Bronchial epithelial cell (primary cell): ENCODE data around the gene CASP8AP2. TPM values are rescaled to one million over a fixed set of nuclear protein-coding genes. Genes with fewer than 3 reads are reported as not detected.
A peak's percentile ranks its signal among the peaks of the same experiment; 100 is the strongest.

ENCODE experiments used
- DNase-seq: peaks from one replicate; pipeline ENCODE4 v3.0.0-alpha.2; 2010; ENCODE audit warnings: low read depth
- FAIRE-seq: peaks from 2 replicates; lab custom pipeline; 2011; peaks lifted over from hg19 to GRCh38; lab: Jason Lieb, UNC
- H3K27me3 ChIP-seq: 2 replicates; pipeline ENCODE4 v1.5.1; 2011; ENCODE audit warnings: low read length; ENCODE audit not compliant: control insufficient read depth, insufficient read depth
- H3K36me3 ChIP-seq: 2 replicates; pipeline ENCODE4 v1.5.1; 2011; ENCODE audit warnings: low read length; ENCODE audit not compliant: control insufficient read depth, insufficient read depth
- H3K4me3 ChIP-seq: 2 replicates; pipeline ENCODE4 v1.5.1; 2011; ENCODE audit warnings: mild to moderate bottlenecking, low read depth, low read length, control low read depth
- total RNA-seq: library from RNA; depleted of rRNA; stranded (reverse); fragments of >200 nt; gene quantifications from 2 replicates; pipeline ENCODE4 v1.2.1, GENCODE V29; 2014
- TF ChIP-seq, protein P1 (sequence below): IDR thresholded peaks from 2 replicates; pipeline ENCODE4 v1.5.1; 2011; ENCODE audit warnings: mild to moderate bottlenecking, moderate library complexity, low read length, control low read depth, inconsistent platforms; ENCODE audit not compliant: insufficient read depth, severe bottlenecking

The CASP8AP2 gene
- total RNA-seq, 1 donor from 2014 or later: 10.5 TPM

DNA sequence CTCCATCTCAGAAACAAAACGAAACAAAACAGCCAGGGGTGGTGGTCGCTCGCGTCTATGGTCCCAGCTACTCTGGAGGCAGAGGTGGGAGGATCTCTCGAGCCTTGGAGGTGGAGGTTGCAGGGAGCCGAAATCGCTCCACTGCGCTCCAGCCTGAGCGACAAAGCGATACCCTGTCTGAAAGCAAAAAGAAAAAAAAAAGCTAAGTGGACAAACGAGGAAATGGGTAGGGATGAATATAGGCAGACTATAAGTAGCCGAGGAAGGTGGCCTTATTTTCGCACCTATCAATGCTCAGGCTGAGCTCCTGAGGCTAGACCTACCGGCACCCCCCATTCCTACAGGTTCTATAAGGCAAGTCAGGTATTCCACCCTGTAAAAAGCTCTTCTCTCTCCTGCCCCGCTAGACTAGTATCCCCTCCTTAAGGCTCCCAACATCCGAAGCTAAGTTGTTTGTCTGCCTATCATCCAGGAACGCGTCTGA lies 650 bp upstream of the CASP8AP2 start:
- DNase-seq: no peak
- TF ChIP-seq, protein P1, sequence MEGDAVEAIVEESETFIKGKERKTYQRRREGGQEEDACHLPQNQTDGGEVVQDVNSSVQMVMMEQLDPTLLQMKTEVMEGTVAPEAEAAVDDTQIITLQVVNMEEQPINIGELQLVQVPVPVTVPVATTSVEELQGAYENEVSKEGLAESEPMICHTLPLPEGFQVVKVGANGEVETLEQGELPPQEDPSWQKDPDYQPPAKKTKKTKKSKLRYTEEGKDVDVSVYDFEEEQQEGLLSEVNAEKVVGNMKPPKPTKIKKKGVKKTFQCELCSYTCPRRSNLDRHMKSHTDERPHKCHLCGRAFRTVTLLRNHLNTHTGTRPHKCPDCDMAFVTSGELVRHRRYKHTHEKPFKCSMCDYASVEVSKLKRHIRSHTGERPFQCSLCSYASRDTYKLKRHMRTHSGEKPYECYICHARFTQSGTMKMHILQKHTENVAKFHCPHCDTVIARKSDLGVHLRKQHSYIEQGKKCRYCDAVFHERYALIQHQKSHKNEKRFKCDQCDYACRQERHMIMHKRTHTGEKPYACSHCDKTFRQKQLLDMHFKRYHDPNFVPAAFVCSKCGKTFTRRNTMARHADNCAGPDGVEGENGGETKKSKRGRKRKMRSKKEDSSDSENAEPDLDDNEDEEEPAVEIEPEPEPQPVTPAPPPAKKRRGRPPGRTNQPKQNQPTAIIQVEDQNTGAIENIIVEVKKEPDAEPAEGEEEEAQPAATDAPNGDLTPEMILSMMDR: no peak
- H3K27me3 ChIP-seq: no peaks in the 10 kb centered on the region
- H3K36me3 ChIP-seq: peaks cover 2% of the 10 kb centered on the region
- FAIRE-seq: no peak
- peak overlapping the region; percentile 61 for H3K4me3 ChIP-seq

DNA sequence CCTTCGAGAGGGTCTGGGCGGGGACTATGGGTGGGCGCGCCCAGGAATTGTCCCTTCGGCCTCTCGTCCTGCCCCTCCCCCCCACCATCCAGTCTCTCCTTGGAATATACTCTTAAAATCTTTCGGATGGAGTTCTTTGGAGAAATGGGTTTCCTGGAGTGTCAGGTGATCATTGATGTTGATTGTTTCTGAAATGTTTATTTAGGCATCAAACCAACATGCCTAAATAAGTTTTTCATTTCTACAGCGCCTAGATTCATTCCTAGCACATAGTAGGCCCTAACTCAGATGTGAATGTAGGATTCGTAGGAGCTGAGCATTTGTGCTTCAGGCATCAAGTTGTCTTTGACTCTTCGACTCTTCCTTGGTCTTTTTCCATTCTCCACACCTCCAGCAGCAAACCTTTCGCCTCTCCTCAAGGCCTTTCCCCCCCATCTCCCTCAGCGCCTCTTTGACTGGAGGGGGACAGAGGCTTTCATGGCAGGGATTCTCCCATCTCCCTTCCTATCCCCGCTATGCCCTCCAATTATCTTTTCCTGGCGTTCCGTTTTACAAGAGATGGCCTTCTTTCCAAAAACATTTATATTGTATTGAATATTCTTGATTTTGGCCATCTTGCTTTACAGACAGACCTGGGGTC lies 610 bp downstream of the CASP8AP2 start:
- TF ChIP-seq, protein P1: no peak
- Histone ChIP-seq H3K27me3 (no peaks in the 10 kb centered on the region), H3K4me3 (peak overlapping the region; percentile 98), H3K36me3 (peaks cover 2% of the 10 kb centered on the region)
- DNase-seq (no peak), FAIRE-seq (no peak)

DNA sequence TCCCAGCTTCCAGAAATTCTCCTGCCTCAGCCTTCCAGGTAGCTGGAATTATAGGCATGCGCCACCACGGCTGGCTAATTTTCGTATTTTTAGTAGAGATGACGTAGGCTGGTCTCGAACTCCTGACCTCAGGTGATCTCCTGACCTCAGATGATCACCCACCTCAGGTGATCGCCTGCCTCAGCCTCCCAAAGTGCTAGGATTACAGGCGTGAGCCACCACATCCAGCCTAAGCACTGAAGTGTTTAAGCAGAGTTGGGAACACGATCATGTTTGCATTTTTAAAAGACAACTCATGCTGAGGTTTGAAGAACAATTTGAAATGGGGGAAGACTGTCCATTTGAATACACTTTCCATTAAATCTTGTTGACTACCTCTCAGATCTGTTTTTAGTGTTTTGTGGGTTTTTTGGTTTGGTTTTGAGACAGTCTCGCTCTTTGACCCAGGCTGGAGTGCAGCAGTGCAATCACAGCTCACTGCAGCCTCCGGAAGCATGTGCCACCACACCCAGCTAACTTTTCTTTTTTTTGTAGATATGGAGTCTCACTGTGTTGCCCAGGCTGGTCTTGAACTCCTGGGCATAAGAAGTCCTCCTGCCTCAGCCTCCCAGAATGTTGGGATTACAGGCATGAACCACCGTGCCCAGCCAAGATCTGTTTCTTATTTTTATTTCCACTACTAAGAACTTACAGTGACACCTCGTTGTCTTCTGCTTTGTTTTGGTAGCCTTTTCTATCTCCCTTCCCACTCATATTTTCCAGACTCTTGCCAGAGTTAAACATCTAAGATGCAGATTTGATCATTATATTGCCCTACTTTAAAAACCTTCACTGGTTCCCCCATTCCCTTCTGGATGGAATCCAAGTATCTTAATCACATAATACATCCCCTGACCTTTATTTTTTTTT lies 5.5 kb downstream of the CASP8AP2 start:
- H3K27me3 ChIP-seq: no peaks in the 10 kb centered on the region
- no peak for DNase-seq
- FAIRE-seq: no peak
- H3K4me3 ChIP-seq: no peak overlapping the region
- H3K36me3 ChIP-seq: peaks cover 4% of the 10 kb centered on the region
- TF ChIP-seq, protein P1: no peak

DNA sequence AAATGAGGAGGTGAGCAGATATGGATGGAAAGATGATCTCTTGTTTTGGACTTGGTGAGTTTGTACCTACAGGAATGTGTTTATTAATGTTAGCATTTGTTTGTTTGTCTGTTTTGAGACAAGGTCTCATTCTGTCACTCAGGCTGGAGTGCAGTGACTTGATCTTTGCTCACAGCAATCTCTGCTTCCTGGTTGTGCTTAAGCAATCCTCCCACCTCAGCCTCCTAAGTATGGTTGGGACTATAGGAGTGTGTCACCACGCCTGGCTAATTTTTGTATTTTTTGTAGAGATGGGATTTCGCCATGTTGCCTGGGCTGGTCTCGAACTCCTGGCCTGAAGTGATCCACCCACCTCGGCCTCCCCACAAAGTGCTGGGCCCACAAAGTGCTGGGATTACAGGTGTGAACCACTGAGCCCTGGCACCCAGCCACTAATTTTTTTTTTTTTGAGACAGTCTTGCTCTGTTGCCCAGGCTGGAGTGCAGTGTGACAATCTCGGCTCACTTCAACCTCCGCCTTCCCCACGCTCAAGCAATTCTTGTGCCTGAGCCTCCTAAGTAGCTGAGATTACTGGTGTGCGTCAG lies 7.1 kb downstream of the CASP8AP2 start:
- H3K36me3 ChIP-seq: peaks cover 4% of the 10 kb centered on the region
- FAIRE-seq: no peak
- TF ChIP-seq, protein P1: no peak

DNA sequence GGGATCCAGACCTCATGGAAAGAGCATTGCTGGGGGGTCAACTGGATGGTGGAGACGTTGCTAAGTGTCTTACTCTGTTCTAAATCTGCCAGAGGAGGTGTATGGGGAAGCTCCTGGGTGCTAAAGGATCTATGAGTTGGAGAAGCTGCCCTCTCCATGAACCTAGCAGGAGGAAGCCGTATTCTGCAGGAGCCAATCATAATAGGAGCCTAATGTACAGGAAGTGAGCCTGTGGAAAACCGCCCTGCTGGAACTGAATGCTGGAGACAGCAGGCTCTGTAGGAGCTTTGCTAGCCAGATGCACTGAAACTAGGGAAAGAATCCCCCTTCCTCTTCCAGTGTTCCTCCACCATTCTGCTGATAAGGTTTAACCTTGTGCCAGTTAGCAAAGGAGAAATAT lies 10.9 kb downstream of the CASP8AP2 start:
- Histone ChIP-seq H3K4me3 (no peak overlapping the region), H3K36me3 (peaks cover 1% of the 10 kb centered on the region), H3K27me3 (no peaks in the 10 kb centered on the region)
- FAIRE-seq (no peak), DNase-seq (no peak)
- TF ChIP-seq, protein P1: no peak

More for the DNA sequence above, 7.1 kb downstream of the CASP8AP2 start:
- Histone ChIP-seq H3K4me3 (no peak overlapping the region), H3K27me3 (no peaks in the 10 kb centered on the region)
- no peak for DNase-seq
